GM19455 (cell line): Measurements from ENCODE around the gene NLRP12.
A peak's percentile ranks its signal among the peaks of the same experiment; 100 is the strongest.
"Not testable (repeated sequence)": the region's sequence is repeated elsewhere in the genome, so short reads cannot be mapped to it uniquely, and the experiment has no call there.

ENCODE experiments used
- ATAC-seq: cut with Tn5 transposase; IDR thresholded peaks from one replicate; pipeline ENCODE4 v1.9.1; 2021; ENCODE audit not compliant: unreplicated experiment

The NLRP12 gene, protein sequence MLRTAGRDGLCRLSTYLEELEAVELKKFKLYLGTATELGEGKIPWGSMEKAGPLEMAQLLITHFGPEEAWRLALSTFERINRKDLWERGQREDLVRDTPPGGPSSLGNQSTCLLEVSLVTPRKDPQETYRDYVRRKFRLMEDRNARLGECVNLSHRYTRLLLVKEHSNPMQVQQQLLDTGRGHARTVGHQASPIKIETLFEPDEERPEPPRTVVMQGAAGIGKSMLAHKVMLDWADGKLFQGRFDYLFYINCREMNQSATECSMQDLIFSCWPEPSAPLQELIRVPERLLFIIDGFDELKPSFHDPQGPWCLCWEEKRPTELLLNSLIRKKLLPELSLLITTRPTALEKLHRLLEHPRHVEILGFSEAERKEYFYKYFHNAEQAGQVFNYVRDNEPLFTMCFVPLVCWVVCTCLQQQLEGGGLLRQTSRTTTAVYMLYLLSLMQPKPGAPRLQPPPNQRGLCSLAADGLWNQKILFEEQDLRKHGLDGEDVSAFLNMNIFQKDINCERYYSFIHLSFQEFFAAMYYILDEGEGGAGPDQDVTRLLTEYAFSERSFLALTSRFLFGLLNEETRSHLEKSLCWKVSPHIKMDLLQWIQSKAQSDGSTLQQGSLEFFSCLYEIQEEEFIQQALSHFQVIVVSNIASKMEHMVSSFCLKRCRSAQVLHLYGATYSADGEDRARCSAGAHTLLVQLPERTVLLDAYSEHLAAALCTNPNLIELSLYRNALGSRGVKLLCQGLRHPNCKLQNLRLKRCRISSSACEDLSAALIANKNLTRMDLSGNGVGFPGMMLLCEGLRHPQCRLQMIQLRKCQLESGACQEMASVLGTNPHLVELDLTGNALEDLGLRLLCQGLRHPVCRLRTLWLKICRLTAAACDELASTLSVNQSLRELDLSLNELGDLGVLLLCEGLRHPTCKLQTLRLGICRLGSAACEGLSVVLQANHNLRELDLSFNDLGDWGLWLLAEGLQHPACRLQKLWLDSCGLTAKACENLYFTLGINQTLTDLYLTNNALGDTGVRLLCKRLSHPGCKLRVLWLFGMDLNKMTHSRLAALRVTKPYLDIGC

DNA sequence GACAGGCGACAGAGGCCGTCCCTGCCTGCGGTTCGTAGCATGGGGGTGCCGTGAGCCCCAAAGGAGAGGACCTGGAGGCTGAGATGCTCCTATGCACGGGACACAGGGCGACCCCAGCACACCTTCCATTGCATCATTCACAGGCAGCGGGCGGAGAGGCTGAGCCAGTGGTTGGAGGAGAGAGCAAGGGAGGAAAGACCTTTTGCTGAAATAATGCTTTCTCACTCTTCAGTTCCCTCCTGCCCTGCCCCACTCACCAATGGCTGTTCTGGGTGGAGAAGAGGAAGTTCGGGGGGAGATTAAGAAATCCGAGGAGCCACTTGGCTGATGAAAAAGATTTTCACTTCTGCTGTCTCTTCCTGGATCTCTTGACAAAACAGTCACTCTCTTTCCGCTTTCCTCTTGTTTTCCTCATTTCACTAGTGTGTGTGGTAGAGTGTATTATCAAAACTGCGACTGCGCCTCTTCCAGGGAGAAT is at the start of gene NLRP12:
TSS of gene NLRP12 (minus strand) at position 181 of the 478 bp plus-strand sequence. CDS start at position 41, 140 bp downstream.
- no peak for ATAC-seq

DNA sequence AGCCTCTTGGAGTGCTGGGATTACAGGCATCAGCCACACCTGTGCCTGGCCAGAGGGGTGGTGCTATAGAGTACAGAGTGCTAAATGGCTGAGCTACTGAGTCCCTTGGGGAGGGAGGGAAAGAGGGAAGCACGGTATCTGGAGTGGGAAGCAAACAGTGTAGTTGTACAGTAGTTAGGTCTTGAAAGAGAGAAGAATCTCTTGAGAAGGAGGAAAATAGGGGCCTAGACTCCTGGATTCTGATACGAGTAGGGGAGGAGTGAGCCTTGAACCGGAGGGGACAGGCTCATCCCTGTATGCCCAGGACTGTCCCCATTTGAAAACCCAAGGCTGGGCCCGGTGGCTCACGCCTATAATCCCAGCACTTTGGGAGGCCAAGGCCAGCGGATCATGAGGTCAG is 48.6 kb upstream of the NLRP12 start:
- ATAC-seq = no peak

DNA sequence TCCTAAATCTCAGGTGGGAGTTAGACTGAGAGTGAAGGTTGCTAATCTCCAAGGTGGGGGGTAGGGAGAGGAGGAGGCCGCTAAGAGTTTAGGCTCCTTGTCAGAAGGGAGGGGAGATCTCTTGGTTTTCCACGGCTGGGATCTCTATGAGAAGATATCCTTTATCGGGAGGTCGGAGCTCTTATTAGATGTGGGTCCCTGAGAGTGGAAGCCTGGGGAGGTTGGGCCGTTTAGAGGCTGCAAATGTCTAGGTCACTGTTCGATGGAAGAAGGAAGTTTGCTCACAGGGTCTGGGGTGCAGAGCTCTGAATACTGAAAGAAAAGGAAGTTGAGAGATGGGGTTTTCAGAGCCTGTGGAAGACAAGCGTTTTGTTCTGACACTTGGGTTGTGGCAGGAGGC is 47.3 kb upstream of the NLRP12 start:
- ATAC-seq = no peak

DNA sequence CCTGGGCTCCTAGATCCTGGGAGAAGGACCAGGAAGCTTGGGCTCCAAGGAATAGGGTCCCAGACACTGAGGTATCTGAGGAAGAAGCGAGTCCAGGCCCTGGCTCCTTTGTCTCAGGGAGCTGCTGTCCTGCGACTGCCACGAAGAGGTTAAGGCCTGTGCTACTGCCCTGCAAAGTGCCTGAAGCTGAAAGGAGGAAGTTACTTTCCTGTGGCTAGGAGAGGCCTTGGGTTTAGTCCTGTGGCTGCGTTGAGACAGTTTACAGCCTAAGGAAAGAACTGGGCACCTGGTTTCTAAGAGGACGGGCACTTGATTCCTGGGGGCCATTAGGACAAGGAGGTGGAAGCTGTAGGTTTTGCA is 46.4 kb upstream of the NLRP12 start:
- ATAC-seq = no peak

DNA sequence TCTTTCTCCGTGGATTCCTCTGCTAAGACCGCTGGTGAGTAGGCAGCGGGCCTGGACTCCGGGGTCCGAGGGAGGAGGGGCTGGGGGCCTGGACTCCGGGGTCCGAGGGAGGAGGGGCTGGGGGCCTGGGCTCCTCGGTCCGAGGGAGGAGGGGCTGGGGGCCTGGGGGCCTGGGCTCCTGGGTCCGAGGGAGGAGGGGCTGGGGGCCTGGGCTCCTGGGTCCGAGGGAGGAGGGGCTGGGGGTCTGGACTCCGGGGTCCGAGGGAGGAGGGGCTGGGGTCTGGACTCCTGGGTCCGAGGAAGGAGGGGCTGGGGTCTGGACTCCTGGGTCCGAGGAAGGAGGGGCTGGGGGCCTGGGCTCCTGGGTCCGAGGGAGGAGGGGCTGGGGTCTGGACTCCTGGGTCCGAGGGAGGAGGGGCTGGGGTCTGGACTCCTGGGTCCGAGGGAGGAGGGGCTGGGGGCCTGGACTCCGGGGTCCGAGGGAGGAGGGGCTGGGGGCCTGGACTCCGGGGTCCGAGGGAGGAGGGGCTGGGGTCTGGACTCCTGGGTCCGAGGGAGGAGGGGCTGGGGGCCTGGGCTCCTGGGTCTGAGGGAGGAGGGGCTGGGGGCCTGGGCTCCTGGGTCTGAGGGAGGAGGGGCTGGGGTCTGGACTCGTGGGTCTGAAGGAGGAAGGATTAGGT is 45.8 kb upstream of the NLRP12 start:
- not testable (repeated sequence) for ATAC-seq

DNA sequence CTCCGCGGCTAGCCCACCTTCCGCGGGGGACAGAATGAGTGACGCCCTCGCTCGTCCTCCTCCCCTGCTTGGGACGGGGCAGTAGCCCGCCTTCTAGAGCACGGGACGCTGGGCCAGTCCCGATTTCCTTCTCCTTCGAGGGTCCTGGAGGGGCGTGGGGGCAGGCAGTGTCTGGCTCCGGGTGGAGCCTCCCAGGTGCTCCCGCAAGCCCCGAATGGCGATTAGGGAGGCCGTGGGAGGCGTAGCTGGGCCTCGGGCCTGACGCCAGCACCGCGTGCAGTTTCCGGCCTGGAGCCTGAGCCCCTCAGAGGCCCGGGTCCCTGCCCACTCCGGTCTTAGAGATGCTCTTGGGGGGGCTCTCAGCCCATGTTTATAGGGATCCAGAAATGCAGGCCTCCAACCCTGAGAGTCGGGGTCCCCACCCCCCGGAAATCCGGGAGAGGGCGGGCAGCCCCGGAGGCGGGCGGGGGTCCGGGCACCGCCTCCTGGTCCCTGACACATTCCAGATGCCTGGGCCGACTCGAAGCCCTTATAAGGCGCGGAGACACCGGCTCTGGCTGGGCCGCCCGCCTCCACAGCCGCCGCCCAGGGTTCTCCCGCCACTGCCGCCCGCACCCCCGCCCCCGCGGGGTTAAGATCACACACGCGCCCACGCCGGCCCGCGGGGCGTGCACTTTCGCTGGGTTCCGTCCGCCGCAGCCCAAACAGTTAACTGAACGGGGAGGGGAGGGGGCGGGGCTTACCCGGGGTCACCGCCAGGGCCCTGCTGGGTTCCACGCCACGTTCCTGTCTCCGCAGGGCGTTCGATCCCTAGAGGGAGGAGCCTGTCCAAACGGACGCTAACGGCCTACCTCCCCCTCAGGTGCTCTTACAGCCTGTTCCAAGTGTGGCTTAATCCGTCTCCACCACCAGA is 45.0 kb upstream of the NLRP12 start:
- ATAC-seq = no peak

DNA sequence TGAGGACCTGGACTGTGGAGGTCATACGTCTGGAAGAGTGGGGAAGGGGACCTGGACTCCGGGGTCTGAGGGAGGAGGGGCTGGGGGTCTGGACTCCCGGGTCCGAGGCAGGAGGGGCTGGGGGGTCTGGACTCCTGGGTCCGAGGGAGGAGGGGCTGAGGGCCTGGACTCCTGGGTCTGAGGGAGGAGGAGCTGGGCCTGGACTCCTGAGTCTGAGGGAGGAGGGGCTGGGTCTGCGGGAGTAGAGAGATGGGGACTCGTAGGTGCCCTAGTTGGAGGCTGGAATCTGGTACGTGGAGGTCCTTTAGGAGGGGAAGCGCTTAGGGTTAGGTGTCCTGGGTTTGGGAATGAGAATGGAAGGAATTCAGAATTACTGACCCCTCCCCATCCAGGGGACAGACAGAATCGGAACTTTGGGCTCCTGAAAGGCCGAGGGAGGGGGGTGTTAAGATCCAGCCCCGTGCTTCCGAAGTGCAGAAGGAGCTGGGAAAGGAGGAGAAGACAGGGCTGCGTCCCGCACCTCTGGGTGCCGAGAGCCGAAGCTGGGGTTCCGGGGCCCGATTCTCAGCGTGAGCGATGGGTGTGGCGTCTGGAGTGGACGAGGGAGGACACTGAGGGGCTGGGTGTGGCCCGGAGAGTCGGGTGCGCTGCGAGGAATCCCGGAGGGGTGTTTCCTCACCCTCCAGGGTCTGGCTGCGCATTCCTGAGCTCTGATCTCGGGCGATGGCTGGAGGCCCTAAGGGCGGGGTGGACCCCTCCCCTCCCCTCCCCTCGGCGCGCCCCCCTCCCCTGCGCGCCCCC is 44.2 kb upstream of the NLRP12 start:
- no peak for ATAC-seq

DNA sequence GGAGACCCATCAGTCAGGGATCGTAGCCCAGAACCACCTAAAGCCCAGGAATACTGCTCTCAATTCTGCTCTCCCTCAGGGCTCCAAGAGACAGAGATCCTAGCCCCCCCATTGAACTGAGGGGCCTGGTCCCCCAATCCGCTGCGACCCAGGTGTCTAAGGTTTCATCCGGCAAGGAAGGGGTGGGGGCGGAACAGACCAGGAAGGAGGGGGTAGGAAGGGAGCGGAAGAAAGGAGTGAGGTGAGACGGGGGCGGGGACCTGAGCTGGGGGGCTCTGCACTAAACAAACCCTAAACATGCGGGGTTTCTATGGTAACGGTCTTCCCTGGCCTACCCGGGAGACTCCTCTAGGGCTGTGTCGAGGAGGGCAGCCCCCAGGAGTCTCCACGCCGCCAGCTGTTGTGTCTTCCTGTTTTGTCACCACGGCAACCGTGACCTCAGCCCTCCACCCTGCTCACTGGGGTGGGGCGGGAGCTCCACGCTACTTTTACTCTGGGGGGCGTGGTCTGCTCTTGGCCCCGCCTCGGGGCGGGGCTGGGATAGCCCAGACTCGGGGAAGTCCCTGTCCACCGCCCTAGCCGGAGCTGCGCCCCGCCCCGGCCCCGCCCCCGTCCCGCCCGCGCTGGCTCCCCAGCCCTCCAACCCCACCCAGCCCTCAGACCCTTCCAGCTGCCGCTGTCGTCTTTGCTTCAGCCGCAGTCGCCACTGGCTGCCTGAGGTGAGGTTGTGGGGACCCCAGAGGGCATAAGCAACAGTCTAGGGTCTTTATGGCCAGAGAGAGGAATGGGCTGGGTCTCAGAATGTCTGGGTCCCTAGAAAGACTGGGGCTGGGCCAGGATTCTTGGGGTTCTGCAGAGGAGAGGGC is 43.3 kb upstream of the NLRP12 start, which contains the start of gene MYADM:
TSS of gene MYADM (plus strand) at position 659 of the 866 bp plus-strand sequence. CDS start 5,647 bp downstream, outside the sequence.
- peak; percentile 63 for ATAC-seq

DNA sequence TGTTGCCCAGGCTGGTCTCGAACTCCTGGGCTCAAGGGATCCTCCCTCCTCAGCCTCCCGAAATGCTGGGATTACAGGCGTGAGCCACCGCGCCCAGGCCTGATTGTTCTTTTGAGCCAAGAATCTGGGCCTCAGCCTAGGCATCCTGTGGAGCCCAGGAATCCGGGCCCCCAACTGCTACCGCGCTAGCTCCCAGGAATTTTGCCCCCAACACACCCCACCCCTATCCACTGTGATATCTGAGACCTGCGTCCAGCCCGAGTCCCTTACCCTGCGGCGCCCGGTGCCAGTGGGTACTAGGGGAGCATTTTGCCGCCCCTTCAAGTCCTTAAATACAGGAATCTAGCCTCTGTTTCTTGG is 42.7 kb upstream of the NLRP12 start:
- ATAC-seq = no peak

DNA sequence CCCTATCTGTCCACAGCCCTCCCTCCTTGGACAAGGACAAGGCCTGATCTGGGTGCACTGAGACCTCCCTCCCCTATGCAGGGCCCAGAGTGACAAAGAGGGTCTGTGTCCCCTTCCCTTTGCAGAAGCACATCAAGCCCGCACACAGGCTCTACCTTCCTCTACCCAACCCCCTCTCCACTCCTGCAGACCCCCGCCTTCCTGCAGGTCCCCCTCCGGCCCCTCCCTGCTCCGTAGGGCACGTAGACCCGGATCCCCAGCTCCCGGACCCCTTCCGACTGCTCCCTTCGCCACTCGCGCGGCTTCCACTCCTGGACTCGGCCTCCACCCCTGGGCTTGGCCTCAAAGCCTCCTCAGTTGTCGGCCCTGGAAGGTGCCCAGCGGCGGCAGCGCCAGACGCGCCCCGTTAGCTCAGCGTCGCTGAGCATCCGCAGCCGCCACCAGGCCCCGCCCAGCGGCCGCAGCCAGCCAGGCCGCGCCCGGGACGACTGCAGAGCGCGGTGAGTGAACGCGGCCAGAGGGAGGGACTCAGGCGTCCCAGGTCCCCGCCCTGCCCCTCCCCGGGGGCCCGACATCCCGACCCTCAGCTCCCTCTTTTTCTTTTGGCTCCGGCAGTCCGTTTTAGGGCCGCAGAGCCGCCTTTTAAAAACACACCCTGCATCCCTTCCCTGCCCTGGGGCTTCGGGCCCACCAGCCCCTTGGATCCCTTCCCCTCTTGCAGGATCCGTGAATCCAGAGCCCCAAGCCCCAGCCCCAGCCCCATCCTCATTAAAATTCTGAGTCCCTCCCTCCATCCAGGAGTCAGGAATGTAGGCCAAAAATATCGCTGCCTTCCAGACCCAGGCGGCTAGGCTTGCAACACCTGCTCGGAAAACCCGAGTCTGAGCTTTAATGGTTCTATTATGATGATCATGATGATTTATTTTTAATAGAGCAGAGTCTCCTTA is 42.1 kb upstream of the NLRP12 start:
- no peak for ATAC-seq

DNA sequence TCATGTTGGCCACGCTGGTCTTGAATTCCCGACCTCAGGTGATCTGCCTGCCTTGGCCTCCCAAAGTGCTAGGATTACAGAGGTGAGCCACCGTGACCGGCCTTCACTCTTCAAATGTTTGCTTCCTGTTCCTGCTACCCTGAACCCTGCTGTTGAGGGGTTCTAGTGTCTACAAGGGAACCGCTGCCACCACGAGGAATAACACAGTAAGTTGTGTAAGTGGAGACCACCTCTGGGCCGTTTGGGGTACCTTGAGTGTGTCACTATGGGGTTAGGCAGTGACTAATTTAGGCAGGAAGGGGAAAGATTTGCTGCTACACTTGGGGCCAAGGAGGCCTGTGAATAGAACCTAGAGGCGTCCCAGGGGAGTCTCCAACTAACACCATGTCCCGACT is 41.4 kb upstream of the NLRP12 start:
- ATAC-seq = no peak

DNA sequence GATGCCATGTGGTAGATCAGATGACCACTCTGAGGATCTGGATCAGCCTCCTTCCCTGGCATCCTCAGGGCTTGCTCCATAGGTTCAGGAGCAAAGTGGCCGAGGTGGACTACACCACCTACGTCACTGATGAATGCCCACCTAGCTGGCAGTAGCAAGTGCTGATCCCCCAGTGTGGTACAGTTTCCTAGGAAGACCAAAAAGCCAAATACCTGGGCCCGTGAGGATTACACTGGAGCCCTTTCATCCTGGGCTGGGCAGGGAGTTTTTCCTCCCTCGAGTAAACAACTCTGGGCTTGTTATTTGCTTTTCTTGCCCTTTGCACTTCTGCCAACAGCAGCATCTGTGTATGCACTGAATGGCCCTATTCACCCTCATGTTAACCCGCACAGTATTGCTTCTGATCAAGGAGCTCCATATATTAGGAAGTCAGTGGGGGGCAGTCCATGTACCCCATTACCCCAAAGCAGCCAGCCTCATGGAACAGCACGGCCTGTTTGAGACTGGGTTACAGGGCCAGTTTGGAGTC is 40.3 kb upstream of the NLRP12 start:
- no peak for ATAC-seq

DNA sequence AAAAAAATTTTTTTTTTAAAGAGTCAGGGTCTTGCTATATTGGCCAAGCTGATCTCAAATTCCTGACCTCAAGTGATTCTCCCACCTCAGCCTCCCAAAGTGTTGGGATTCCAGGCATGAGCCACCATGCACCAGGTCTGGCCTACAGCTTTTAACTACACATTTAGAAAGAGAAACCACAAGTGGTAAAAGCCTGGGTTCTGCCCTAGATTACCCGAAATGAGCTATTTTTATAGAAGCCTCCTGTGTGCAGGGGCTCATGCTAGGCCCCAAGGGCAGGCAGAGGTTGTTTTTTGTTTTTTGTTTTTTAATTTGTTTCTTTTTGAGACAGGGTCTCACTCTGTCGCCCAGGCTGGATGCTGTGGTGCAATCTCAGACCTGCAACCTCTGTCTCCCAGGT is 29.6 kb upstream of the NLRP12 start:
- ATAC-seq = no peak

DNA sequence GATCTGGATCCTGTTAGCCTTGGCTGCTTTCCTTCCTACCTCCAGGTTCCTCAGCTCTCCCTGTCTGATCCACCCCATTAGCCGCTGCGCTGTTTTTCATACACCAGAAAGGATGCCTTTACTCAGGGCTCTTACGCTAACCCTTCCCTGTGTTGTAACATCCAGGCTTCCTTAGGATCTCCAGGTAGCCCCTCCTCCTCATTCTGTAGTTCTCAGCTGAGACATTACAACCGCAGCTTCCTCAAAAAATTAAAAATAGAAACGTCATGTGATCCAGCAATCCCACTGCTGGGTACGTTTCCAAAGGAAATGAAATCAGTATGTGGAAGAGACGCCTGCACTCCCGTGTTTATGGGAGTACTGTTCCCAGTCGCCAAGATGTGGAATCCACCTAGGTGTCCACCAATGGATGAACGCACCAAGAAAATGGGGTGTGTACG is 25.1 kb upstream of the NLRP12 start:
- ATAC-seq = no peak

DNA sequence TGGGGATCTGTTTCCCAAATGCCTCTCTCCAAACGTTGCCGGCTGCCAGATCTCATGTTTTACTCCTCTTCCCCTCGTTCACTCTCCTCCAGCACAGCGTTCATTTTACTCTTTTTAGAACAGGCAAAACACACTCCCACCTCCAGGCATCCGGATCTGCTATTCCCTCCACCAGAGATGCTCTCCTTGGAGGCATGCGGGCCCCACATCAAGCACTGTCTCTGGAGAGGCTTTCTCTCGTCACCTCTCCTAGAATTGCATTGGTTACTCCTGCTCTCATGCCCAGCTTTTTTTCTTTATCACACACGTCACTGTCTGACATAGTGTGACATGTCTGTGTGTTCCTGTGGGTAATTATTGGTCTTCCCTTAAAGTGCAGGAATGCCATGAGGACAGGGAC is 23.4 kb upstream of the NLRP12 start:
- no peak for ATAC-seq

DNA sequence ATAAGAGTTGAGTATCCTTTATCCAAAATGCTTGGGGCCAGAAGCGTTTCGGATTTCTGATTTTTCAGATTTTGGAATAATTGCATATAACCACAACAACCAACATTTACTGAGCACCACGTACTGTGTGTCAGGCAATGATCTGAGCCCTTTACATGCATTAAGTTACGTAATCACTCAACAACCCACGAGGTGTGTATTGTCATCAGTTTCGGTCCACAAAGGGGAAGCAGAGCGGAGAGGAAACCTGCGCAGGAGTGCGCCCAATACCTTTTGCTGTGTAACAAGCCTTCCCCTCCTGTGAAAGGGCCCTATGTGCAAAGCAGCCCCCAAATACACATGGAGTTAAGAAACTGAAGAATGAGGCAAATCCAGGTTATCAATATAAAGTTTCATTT is 20.7 kb upstream of the NLRP12 start:
- no peak for ATAC-seq

DNA sequence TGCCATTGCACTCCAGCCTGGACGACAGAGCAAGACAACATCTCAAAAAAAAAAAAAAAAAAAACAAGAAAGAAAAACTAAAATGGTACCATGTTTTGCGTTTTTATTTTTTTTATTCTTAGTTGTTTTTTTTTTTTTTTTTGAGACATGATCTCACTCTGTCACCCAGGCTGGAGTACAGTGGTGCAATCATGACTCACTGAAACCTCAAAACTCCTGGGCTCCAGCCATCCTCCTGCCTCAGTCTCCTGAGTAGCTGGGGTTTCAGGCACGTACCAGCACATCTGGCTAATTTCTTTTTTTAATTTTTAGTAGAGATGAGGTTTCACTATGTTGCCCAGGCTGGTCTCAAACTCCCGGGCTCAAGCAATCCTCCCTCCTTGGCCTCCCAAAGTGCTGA is 16.8 kb upstream of the NLRP12 start:
- ATAC-seq = not testable (repeated sequence)
